GM21576 (cell line): ENCODE data around the gene SUPV3L1.
"Not testable (repeated sequence)": the region's sequence is repeated elsewhere in the genome, so short reads cannot be mapped to it uniquely, and the experiment has no call there.

Source experiments
- ATAC-seq: cut with Tn5 transposase; IDR thresholded peaks from one replicate; pipeline ENCODE4 v1.9.1; 2021; ENCODE audit warnings: mild to moderate bottlenecking, moderate library complexity; ENCODE audit not compliant: unreplicated experiment

SUPV3L1 gene

GRCh38 chr10:69228151-69228550 lies 48.1 kb downstream of the SUPV3L1 start:
- ATAC-seq = no peak

DNA sequence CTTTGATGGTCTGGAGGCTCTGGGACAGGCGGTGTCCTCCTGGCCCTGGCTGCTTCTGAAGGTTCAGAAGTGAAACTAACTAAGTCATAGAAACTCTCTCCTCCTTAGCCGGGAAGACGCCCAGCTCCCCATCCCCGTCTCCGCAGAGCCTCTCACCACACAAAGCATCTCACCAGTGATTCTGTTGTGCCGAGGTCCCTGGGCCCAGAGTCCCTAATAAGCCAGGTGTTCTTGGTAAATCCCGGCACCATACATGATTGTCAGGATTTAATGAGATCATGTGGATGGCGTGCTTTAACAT lies 49.5 kb downstream of the SUPV3L1 start:
- no peak for ATAC-seq

DNA sequence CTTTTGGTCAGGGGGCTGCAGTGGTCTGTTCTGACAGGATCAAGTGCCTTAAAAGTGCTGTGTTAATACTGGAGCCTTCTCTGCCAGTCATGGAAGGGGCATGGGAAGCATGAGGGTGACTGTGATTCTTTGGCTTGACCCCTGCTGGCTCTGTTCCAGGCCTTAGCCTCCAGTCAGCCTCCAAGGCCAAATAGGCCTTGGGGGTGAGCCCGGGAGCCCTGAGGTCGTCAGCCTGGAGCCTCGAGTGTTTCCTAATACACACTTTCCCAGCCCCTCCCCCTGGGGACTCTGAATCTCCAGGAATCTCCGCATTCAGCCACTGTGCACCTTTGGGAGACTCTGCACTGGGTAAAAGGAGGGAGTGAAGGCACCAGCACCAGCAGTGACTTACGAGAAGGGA lies 50.1 kb downstream of the SUPV3L1 start:
- no peak for ATAC-seq

GRCh38 chr10:69232252-69232651 lies 52.2 kb downstream of the SUPV3L1 start:
- no peak for ATAC-seq

DNA sequence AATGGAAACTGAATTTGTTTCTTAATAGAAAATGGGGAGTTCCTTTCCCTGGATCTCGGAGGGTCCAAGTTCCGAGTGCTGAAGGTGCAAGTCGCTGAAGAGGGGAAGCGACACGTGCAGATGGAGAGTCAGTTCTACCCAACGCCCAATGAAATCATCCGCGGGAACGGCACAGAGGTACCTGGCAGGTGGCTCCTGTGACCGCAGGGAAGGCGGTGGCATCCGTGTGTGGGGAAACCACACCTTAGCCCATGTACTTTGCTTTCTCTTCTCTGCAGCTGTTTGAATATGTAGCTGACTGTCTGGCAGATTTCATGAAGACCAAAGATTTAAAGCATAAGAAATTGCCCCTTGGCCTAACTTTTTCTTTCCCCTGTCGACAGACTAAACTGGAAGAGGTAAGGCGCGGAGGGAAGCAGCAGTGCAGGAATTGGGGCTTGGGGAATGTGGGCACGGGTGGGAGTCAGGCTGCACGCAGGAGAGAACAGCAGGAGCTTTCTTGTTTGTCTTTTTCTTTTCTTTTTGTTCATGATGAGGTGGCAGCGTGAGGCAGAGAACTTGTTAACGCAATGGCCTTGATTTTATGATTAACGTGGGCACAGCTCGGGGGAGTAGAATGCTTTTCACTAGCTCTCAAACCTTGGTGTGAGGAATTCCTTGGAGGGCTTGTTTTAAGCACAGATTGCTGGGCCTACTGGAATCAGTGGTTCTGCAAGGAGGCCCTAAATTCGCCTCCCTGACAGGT lies 52.9 kb downstream of the SUPV3L1 start:
- ATAC-seq = no peak

GRCh38 chr10:69234447-69234846 lies 54.4 kb downstream of the SUPV3L1 start:
- ATAC-seq = no peak

- peak; percentile 93 for ATAC-seq
Observed at GRCh38 chr10:69237528-69238159, 57.6 kb downstream of the SUPV3L1 start.

DNA sequence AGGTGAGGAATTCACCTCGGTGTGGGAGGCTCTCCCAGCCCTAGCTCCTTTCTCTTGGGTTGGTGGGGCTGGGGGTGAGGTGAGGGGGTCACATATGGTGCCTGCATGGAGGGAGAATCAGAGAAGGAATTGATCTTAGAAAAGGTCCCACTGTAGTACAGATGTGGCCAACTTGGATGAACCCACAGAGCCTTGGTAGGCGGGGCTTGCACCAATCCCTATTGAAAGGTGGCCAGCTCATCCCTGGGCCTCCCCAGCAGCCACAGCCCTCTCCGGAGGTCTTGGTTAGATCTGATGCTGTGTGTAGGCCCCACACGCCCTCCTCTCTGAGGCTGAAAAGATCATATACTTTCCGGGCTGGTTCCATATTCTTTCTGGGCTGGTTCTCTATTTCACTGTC lies 59.1 kb downstream of the SUPV3L1 start:
- no peak for ATAC-seq

- no peak for ATAC-seq
Observed at GRCh38 chr10:69239816-69240434, 59.9 kb downstream of the SUPV3L1 start.

- ATAC-seq = no peak
Observed at GRCh38 chr10:69240455-69240854, 60.4 kb downstream of the SUPV3L1 start.

DNA sequence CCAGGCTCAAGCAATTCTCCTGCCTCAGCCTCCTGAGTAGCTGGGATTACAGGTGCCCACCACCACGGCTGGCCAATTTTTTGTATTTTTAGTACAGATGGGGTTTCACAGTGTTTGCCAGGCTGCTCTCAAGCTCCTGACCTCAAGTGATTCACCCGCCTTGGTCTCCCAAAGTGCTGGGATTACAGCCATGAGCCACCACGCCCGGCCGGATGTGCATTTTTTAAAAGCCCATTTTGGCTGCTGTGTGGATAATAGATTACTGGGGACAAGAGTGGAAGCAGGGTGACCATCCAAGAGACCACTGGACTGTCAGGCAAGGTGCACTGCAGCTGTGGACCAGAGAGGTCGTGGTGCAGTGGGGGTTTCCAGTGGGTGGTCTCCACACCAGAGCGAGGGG lies 61.5 kb downstream of the SUPV3L1 start:
- ATAC-seq = no peak

- no peak for ATAC-seq
Observed at GRCh38 chr10:69242040-69242851, 62.2 kb downstream of the SUPV3L1 start.

- ATAC-seq = no peak
Observed at GRCh38 chr10:69242852-69243212, 62.8 kb downstream of the SUPV3L1 start.

DNA sequence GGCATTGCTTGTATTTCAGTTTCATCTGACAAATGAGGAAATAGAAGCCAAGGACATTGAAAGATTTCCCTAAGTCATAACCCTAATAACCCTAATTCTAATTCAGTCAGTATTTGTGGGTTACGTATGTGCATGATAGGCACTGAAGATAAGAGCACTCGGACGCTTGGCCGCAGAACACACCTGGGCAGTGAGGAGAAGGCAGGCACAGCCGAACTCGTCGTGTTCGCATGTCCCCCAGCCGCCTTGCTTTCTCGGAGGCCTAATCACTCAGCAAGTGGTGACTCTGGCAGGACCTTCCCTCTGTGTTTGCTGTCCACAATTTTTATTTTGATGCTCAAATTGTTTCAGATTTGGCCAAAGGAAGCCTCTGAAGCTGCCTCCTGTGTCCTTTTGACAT lies 63.8 kb downstream of the SUPV3L1 start:
- ATAC-seq = no peak

DNA sequence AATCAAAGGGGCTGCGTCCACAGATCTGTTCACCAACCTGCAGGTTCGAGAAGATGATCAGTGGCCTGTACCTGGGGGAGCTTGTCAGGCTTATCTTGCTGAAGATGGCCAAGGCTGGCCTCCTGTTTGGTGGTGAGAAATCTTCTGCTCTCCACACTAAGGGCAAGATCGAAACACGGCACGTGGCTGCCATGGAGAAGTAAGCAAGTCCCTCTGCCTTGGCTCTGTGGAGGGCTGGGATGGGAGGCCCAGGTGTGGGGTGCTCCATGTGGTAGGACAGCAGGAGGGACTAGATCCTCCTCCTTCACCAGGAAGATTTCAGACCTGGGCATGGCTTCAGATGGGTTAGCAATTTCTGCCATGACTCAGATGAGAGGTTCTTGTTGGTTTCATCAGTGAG lies 66.0 kb downstream of the SUPV3L1 start:
- no peak for ATAC-seq

DNA sequence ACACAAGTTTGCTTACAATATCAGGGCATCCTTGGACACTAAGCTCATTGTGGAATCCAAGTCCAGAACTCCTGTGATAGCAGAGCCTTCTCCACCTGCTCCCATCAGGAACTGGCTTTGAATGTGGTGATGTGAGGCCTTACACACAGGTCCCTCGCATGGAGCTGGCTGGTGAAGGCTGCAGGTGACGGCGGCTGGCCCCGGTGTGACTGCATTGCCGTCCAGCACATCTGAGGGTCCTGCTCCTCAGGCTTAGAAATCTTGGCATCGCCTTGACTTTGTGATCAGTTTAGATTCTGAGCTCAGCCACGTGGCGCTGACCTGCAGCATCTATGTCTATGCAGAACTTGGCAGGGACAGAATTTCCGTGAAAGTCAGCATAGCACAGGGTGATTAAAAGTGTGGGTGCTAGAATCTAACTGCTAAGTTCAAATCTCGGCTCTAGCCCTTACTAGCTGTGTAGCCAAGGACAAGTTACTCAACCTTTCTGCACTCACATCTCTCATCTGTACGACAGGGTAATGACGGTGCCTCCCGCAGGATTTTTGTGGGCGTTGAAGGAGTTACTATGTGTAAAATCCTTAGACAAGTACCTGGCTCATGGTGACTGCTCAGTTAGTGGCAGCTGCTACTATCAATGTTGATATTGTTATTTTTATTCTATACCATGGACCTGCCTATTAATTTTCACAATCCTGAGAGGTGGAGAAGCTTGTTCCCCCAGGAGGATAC lies 66.7 kb downstream of the SUPV3L1 start:
- no peak for ATAC-seq

GRCh38 chr10:69247313-69247710 lies 67.3 kb downstream of the SUPV3L1 start:
- no peak for ATAC-seq

DNA sequence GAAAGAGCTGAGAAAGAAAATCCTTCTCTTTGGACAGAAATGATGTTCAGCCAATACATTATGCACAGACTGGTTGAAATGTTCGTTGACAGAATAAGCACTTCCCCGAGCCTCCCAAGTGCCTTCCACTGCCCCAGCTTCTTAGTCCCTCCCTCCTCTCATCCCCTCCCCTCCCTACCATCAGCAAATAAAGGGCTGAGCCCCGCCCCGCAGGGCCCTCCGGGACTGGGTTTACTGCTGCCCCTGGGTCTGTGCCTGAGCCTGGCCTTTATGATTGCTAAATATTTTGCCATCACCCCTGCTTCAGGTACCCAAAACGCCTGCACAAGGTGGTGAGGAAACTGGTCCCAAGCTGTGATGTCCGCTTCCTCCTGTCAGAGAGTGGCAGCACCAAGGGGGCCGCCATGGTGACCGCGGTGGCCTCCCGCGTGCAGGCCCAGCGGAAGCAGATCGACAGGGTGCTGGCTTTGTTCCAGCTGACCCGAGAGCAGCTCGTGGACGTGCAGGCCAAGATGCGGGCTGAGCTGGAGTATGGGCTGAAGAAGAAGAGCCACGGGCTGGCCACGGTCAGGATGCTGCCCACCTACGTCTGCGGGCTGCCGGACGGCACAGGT lies 68.2 kb downstream of the SUPV3L1 start:
- no peak for ATAC-seq

GRCh38 chr10:69250041-69250440 lies 70.0 kb downstream of the SUPV3L1 start:
- no peak for ATAC-seq

DNA sequence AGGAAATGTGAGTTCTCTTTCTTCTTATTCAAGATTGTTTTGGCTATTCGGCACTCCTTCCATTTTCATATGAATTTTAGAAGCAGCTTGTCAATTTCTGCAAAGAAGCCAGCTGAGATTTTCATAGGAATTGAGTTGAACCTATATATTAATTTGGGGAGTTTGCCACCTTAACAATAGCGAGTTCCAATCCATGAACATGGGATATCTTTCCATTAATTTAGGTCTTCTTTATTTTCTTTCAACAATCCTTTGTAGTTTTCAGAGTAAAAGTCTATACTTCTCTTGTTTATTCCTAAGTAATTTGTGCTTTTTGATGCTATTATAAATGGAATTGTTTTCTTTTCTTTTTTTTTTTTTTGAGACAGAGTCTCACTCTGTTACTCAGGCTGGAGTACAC lies 71.4 kb downstream of the SUPV3L1 start:
- ATAC-seq = not testable (repeated sequence)

DNA sequence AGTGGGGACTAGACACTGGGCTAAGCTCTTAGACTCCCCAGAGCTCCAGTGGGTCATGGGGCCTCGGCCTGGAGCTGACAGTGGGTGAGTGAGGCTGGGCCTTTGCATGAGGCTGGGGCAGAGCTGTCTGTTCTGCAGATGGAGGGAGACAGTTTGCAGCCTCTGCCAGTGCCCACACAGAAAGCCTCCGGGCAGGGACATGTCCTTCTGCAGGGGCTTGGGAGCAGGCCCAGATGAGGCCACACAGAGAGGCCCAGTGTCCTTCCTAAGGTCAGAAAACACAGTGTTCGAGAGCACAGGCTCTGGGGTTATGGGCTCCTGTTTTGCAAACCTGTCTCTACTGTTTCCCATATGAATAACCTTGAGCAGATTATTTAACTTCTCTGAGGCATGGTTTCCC lies 73.1 kb downstream of the SUPV3L1 start:
- ATAC-seq = no peak
